ENCODE data around the gene EIPR1.

The EIPR1 gene

DNA sequence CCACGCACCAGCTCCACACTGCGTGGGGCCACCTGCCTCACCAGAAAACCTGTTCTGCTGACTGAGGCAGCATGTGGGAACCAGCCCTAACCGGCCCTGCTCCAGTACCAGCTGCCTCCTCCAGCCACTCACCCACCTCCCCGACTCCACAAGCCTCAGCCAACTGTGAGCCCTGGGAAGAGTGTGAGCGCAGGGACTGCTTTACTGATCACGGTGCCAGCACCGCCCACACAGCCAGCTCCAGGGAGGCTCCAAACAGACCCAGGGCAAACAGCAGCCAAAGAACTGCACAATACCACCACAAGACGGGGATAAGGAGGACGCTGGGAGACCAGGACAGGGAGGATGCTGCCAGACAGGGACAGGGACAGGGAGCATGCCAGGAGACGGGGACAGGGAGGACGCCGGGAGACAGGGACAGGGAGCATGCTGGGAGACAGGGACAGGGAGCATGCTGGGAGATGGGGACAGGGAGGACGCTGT is 28.4 kb downstream of the EIPR1 start:
- Histone ChIP-seq H3K4me3 (ENCODE audit: insufficient read depth in 1 of 2, low read depth in 1 of 2, low read length in 2 of 2) (peak overlapping the region in 1 of 2 experiments; percentile 37), H2AK5ac (ENCODE audit: low read length, severe bottlenecking) (no peak overlapping the region)
- no peak for DNase-seq

DNA sequence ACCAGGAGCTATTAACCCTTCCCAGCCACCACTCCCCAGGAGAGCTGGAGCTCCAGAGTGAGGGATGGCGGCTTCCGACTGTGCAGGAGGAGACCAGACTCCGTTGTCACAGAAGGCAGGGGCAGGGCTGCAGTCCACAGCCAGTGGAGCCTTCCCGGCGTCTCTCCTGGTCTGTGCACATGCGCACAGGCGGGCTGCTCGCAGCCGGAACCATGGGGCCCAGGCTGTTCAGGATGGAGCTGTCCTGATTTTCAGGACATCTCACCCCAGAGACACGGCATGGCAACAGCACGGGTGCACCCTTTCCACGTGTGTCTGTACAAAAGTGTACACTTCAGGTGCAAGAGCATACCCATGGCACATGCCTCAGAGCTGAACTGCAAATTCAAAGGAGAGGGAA is 28.9 kb downstream of the EIPR1 start:
- H2BK5ac ChIP-seq (ENCODE audit: low read depth, low read length, poor library complexity, severe bottlenecking): no peak overlapping the region
- 93% methylated on average over 12 of the region's 12 CpGs for WGBS
- peak overlapping the region in 1 of 2 experiments; percentile 37 for H3K4me3 ChIP-seq (ENCODE audit: insufficient read depth in 1 of 2, low read depth in 1 of 2, low read length in 2 of 2)
- no peak overlapping the region for H4K91ac ChIP-seq (ENCODE audit: low read length)
- no peak overlapping the region for H2AK5ac ChIP-seq (ENCODE audit: low read length, severe bottlenecking)
- peaks cover 30% of the 10 kb centered on the region for H3K79me1 ChIP-seq (replicated peaks; ENCODE audit: low read length, poor library complexity, severe bottlenecking)
- no peak overlapping the region for H3K23ac ChIP-seq (ENCODE audit: low read length in 2 of 2)
- H3K4me2 ChIP-seq (ENCODE audit: low read length, poor library complexity, severe bottlenecking): no peak overlapping the region
- no peak overlapping the region for H2AFZ ChIP-seq (ENCODE audit: low read depth, low read length)
- no peak overlapping the region for H2BK120ac ChIP-seq (ENCODE audit: low read depth, low read length)
- no peak overlapping the region for H4K8ac ChIP-seq (ENCODE audit: low read length)
- no peak overlapping the region for H3K27ac ChIP-seq (ENCODE audit: low read length, poor library complexity, severe bottlenecking)
- H3K14ac ChIP-seq (ENCODE audit: low read length in 2 of 2): no peak overlapping the region
- no peak overlapping the region for H2BK12ac ChIP-seq (ENCODE audit: low read length in 2 of 2)
- peaks cover 19 to 35% of the 10 kb centered on the region in 2 experiments for H3K36me3 ChIP-seq (ENCODE audit: control insufficient read depth in 1 of 2, insufficient read depth in 2 of 2, low read depth in 1 of 2, low read length in 2 of 2)
- peaks cover 3% of the 10 kb centered on the region for H3K4me1 ChIP-seq (ENCODE audit: control insufficient read depth, insufficient read depth, low read depth, low read length)
- peak overlapping the region; percentile 4 for H2BK15ac ChIP-seq (ENCODE audit: low read depth, poor library complexity, severe bottlenecking)
- no peak overlapping the region for H3K18ac ChIP-seq (ENCODE audit: low read depth in 1 of 2, low read length in 2 of 2)
- DNase-seq: no peak
- H3K9me3 ChIP-seq (ENCODE audit: control insufficient read depth, low read length): peaks cover 3% of the 10 kb centered on the region
- peak overlapping the region; percentile 22 for H3K9ac ChIP-seq (ENCODE audit: low read length)
- H3K27me3 ChIP-seq (ENCODE audit: control insufficient read depth in 1 of 2, insufficient read depth in 1 of 2, low read length in 2 of 2): no peaks in the 10 kb centered on the region
- H3K4ac ChIP-seq (ENCODE audit: low read depth in 1 of 2, low read length in 2 of 2): no peak overlapping the region

More for the DNA sequence above, 28.4 kb downstream of the EIPR1 start:
- H3K4me1 ChIP-seq (ENCODE audit: control insufficient read depth, insufficient read depth, low read depth, low read length): peaks cover 3% of the 10 kb centered on the region
- peak overlapping the region in 1 of 2 experiments; percentile 28 for H3K23ac ChIP-seq (ENCODE audit: low read length in 2 of 2)
- no peak overlapping the region for H2AFZ ChIP-seq (ENCODE audit: low read depth, low read length)
- 95% methylated on average over 13 of the region's 13 CpGs for WGBS
- no peak overlapping the region for H3K4me2 ChIP-seq (ENCODE audit: low read length, poor library complexity, severe bottlenecking)
- peaks cover 3% of the 10 kb centered on the region for H3K9me3 ChIP-seq (ENCODE audit: control insufficient read depth, low read length)
- no peak overlapping the region for H4K91ac ChIP-seq (ENCODE audit: low read length)
- no peak overlapping the region for H3K14ac ChIP-seq (ENCODE audit: low read length in 2 of 2)
- H4K8ac ChIP-seq (ENCODE audit: low read length): peak overlapping the region; percentile 53
- no peaks in the 10 kb centered on the region for H3K27me3 ChIP-seq (ENCODE audit: control insufficient read depth in 1 of 2, insufficient read depth in 1 of 2, low read length in 2 of 2)
- peaks cover 33% of the 10 kb centered on the region for H3K79me1 ChIP-seq (replicated peaks; ENCODE audit: low read length, poor library complexity, severe bottlenecking)
- no peak overlapping the region for H2BK12ac ChIP-seq (ENCODE audit: low read length in 2 of 2)
- peak overlapping the region; percentile 22 for H3K9ac ChIP-seq (ENCODE audit: low read length)
- H2BK15ac ChIP-seq (ENCODE audit: low read depth, poor library complexity, severe bottlenecking): no peak overlapping the region
- H3K27ac ChIP-seq (ENCODE audit: low read length, poor library complexity, severe bottlenecking): no peak overlapping the region
- H3K4ac ChIP-seq (ENCODE audit: low read depth in 1 of 2, low read length in 2 of 2): no peak overlapping the region
- no peak overlapping the region for H2BK120ac ChIP-seq (ENCODE audit: low read depth, low read length)
- H2BK5ac ChIP-seq (ENCODE audit: low read depth, low read length, poor library complexity, severe bottlenecking): no peak overlapping the region
- H3K18ac ChIP-seq (ENCODE audit: low read depth in 1 of 2, low read length in 2 of 2): no peak overlapping the region
- peaks cover 24 to 38% of the 10 kb centered on the region in 2 experiments for H3K36me3 ChIP-seq (ENCODE audit: control insufficient read depth in 1 of 2, insufficient read depth in 2 of 2, low read depth in 1 of 2, low read length in 2 of 2)

DNA sequence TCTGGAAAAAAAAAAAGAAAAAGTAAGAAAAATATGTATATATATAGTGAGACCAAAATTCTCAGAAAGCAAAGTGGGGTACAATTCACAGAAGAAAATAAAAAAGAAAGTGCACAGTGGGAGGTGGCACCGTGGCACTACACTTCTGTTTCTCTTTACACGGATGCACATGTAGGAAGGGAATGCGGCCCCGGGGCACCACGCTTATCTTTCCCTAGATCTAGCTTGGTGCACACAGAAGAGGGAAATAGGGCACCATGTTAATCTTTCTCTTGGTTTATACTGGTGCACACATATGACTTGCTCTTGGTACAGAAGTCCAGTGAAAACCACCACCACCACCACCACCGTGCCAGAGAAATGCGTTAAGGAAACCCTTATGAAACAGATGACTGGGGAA is 32.0 kb downstream of the EIPR1 start:
- Histone ChIP-seq H3K27ac (ENCODE audit: low read length, poor library complexity, severe bottlenecking) (no peak overlapping the region), H2BK12ac (ENCODE audit: low read length in 2 of 2) (no peak overlapping the region), H2BK15ac (ENCODE audit: low read depth, poor library complexity, severe bottlenecking) (no peak overlapping the region), H3K4me1 (ENCODE audit: control insufficient read depth, insufficient read depth, low read depth, low read length) (peaks cover 7% of the 10 kb centered on the region), H2BK5ac (ENCODE audit: low read depth, low read length, poor library complexity, severe bottlenecking) (no peak overlapping the region), H4K8ac (ENCODE audit: low read length) (no peak overlapping the region), H3K14ac (ENCODE audit: low read length in 2 of 2) (no peak overlapping the region), H3K79me1 (replicated peaks; ENCODE audit: low read length, poor library complexity, severe bottlenecking) (peaks cover 38% of the 10 kb centered on the region), H2BK120ac (ENCODE audit: low read depth, low read length) (no peak overlapping the region), H3K9ac (ENCODE audit: low read length) (no peak overlapping the region), H2AFZ (ENCODE audit: low read depth, low read length) (no peak overlapping the region), H3K4me2 (ENCODE audit: low read length, poor library complexity, severe bottlenecking) (no peak overlapping the region), H2AK5ac (ENCODE audit: low read length, severe bottlenecking) (no peak overlapping the region), H3K4me3 (ENCODE audit: insufficient read depth in 1 of 2, low read depth in 1 of 2, low read length in 2 of 2) (no peak overlapping the region), H3K23ac (ENCODE audit: low read length in 2 of 2) (no peak overlapping the region), H3K18ac (ENCODE audit: low read depth in 1 of 2, low read length in 2 of 2) (no peak overlapping the region), H3K36me3 (ENCODE audit: control insufficient read depth in 1 of 2, insufficient read depth in 2 of 2, low read depth in 1 of 2, low read length in 2 of 2) (peaks cover 5 to 33% of the 10 kb centered on the region in 2 experiments), H3K4ac (ENCODE audit: low read depth in 1 of 2, low read length in 2 of 2) (no peak overlapping the region), H3K27me3 (ENCODE audit: control insufficient read depth in 1 of 2, insufficient read depth in 1 of 2, low read length in 2 of 2) (no peaks in the 10 kb centered on the region), H3K9me3 (ENCODE audit: control insufficient read depth, low read length) (no peaks in the 10 kb centered on the region), H4K91ac (ENCODE audit: low read length) (no peak overlapping the region)
- 99% methylated on average over 7 of the region's 7 CpGs for WGBS
- DNase-seq: no peak

DNA sequence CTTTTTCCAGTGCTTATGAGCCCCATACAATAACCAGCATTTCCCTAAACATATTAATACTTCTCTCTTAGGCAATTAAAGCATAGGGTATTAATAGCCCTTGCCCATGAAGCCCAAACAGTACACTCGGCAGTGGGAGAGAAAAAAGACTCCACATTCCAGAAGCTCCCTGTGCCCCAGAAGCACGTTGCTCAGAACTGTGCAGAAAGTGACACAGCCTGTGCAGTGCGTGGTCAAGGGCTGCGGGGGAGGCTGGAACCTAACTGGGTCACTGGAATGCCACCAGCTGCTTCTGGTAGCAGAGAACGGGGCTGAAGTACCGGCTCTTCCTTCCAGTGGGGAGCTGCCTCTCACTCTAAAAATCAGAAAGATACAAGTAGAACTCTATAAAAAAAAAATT is 32.7 kb downstream of the EIPR1 start:
- 94% methylated on average over 4 of the region's 6 CpGs for WGBS
- Histone ChIP-seq H2BK5ac (ENCODE audit: low read depth, low read length, poor library complexity, severe bottlenecking) (no peak overlapping the region), H3K4ac (ENCODE audit: low read depth in 1 of 2, low read length in 2 of 2) (no peak overlapping the region), H3K79me1 (replicated peaks; ENCODE audit: low read length, poor library complexity, severe bottlenecking) (peaks cover 42% of the 10 kb centered on the region), H2BK12ac (ENCODE audit: low read length in 2 of 2) (no peak overlapping the region), H3K4me2 (ENCODE audit: low read length, poor library complexity, severe bottlenecking) (no peak overlapping the region), H3K9me3 (ENCODE audit: control insufficient read depth, low read length) (no peaks in the 10 kb centered on the region), H2AK5ac (ENCODE audit: low read length, severe bottlenecking) (no peak overlapping the region), H3K14ac (ENCODE audit: low read length in 2 of 2) (no peak overlapping the region), H3K36me3 (ENCODE audit: control insufficient read depth in 1 of 2, insufficient read depth in 2 of 2, low read depth in 1 of 2, low read length in 2 of 2) (peaks cover 5 to 33% of the 10 kb centered on the region in 2 experiments), H2BK120ac (ENCODE audit: low read depth, low read length) (no peak overlapping the region), H4K8ac (ENCODE audit: low read length) (no peak overlapping the region), H2BK15ac (ENCODE audit: low read depth, poor library complexity, severe bottlenecking) (no peak overlapping the region), H3K9ac (ENCODE audit: low read length) (no peak overlapping the region), H3K18ac (ENCODE audit: low read depth in 1 of 2, low read length in 2 of 2) (no peak overlapping the region), H3K27me3 (ENCODE audit: control insufficient read depth in 1 of 2, insufficient read depth in 1 of 2, low read length in 2 of 2) (no peaks in the 10 kb centered on the region), H2AFZ (ENCODE audit: low read depth, low read length) (no peak overlapping the region), H3K4me3 (ENCODE audit: insufficient read depth in 1 of 2, low read depth in 1 of 2, low read length in 2 of 2) (no peak overlapping the region), H4K91ac (ENCODE audit: low read length) (no peak overlapping the region), H3K23ac (ENCODE audit: low read length in 2 of 2) (no peak overlapping the region), H3K27ac (ENCODE audit: low read length, poor library complexity, severe bottlenecking) (no peak overlapping the region), H3K4me1 (ENCODE audit: control insufficient read depth, insufficient read depth, low read depth, low read length) (peaks cover 7% of the 10 kb centered on the region)
- DNase-seq: no peak
